GM19240 (cell line): ENCODE data around the gene MPZL3.

Source experiments
- DNase-seq: peaks from one replicate; pipeline ENCODE4 v3.0.0; 2011; ENCODE audit warnings: low spot score; ENCODE audit not compliant: insufficient read length

MPZL3 gene

GRCh38 chr11:118232659-118233058 lies 19.5 kb downstream of the MPZL3 start:
- DNase-seq: no peak

- DNase-seq: no peak
Observed at GRCh38 chr11:118231461-118231860, 20.7 kb downstream of the MPZL3 start.

GRCh38 chr11:118230088-118230487 lies 22.1 kb downstream of the MPZL3 start:
- no peak for DNase-seq

GRCh38 chr11:118229274-118229847 lies 22.8 kb downstream of the MPZL3 start:
- DNase-seq: no peak

- no peak for DNase-seq
Observed at GRCh38 chr11:118227865-118228785, 24.0 kb downstream of the MPZL3 start.

GRCh38 chr11:118226781-118227180 lies 25.4 kb downstream of the MPZL3 start:
- no peak for DNase-seq

GRCh38 chr11:118226296-118226695 lies 25.9 kb downstream of the MPZL3 start:
- no peak for DNase-seq

GRCh38 chr11:118224511-118225188 lies 27.5 kb downstream of the MPZL3 start, which contains the start of gene JAML:
JAML (minus strand) TSS chr11:118225011; CDS start chr11:118214866, 10,145 bp downstream.
- DNase-seq: no peak

GRCh38 chr11:118223992-118224391 lies 28.2 kb downstream of the MPZL3 start:
- no peak for DNase-seq

GRCh38 chr11:118223570-118223969 lies 28.6 kb downstream of the MPZL3 start:
- DNase-seq: no peak

- no peak for DNase-seq
Observed at GRCh38 chr11:118222437-118222836, 29.7 kb downstream of the MPZL3 start.

GRCh38 chr11:118221419-118221818 lies 30.7 kb downstream of the MPZL3 start:
- no peak for DNase-seq

GRCh38 chr11:118219732-118220131 lies 32.4 kb downstream of the MPZL3 start:
- no peak for DNase-seq

GRCh38 chr11:118219244-118219643 lies 32.9 kb downstream of the MPZL3 start:
- no peak for DNase-seq

- DNase-seq: no peak
Observed at GRCh38 chr11:118217575-118217974, 34.6 kb downstream of the MPZL3 start.

GRCh38 chr11:118216621-118217481 lies 35.3 kb downstream of the MPZL3 start:
- no peak for DNase-seq

GRCh38 chr11:118215765-118216164 lies 36.4 kb downstream of the MPZL3 start:
- no peak for DNase-seq

GRCh38 chr11:118215262-118215661 lies 36.9 kb downstream of the MPZL3 start:
- DNase-seq: no peak

- DNase-seq: no peak
Observed at GRCh38 chr11:118214210-118214914, 37.8 kb downstream of the MPZL3 start.

GRCh38 chr11:118213781-118214180 lies 38.4 kb downstream of the MPZL3 start:
- DNase-seq: no peak

GRCh38 chr11:118213201-118213600 lies 39.0 kb downstream of the MPZL3 start:
- DNase-seq: no peak
